Endothelial cell of umbilical vein (primary cell): ENCODE measurements around the gene MSRB2.

Experiments used
- POLR2A ChIP-seq: IDR thresholded peaks from 2 replicates; pipeline ENCODE4 v1.6.1; 2012; ENCODE audit warnings: low read depth, mild to moderate bottlenecking, control low read depth, low read length
- POLR2AphosphoS5 ChIP-seq: IDR thresholded peaks from 2 replicates; pipeline ENCODE4 v1.6.1; 2012; ENCODE audit warnings: low read depth, mild to moderate bottlenecking, control low read depth, low read length, moderate library complexity; ENCODE audit not compliant: insufficient read depth
- TF ChIP-seq, protein P1 (sequence below), 2 donors: IDR thresholded peaks; 1 replicate in 1 of 2; 2 replicates in 1 of 2; pipeline ENCODE4 v1.5.1; 2011; ENCODE audit warnings: low read length in 2 of 2, mild to moderate bottlenecking in 2 of 2, moderate library complexity in 2 of 2, control low read depth in 1 of 2, inconsistent platforms in 1 of 2, low read depth in 1 of 2; ENCODE audit not compliant: insufficient read depth in 1 of 2; ENCODE audit errors: extremely low read depth in 1 of 2
- TF ChIP-seq, protein P2 (sequence below): IDR thresholded peaks from 2 replicates; pipeline ENCODE4 v1.6.1; 2011; ENCODE audit not compliant: insufficient read depth, insufficient read length

DNA sequence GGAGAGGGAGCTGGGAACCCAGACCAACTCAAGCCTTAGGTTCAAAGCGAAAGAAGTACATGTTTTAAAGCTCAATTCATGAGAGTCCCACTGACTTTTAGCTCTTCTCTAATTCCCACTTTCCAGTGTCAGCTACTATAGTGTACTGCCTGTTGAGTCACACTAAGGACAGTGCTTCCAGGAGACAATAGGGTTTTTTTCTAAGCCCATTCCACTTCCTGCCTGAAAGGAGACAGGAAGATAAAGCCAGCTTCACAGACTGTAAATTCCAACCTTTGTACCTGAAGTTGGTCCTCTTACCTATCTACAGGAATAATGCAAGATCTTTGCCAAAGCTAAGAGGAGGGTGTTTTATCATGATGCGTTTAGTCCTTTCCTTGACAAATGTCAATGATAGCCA is 4.4 kb downstream of the MSRB2 start:
- TF ChIP-seq, protein P1, sequence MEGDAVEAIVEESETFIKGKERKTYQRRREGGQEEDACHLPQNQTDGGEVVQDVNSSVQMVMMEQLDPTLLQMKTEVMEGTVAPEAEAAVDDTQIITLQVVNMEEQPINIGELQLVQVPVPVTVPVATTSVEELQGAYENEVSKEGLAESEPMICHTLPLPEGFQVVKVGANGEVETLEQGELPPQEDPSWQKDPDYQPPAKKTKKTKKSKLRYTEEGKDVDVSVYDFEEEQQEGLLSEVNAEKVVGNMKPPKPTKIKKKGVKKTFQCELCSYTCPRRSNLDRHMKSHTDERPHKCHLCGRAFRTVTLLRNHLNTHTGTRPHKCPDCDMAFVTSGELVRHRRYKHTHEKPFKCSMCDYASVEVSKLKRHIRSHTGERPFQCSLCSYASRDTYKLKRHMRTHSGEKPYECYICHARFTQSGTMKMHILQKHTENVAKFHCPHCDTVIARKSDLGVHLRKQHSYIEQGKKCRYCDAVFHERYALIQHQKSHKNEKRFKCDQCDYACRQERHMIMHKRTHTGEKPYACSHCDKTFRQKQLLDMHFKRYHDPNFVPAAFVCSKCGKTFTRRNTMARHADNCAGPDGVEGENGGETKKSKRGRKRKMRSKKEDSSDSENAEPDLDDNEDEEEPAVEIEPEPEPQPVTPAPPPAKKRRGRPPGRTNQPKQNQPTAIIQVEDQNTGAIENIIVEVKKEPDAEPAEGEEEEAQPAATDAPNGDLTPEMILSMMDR (IDR thresholded peaks at IDR 0.05; ENCODE audit: extremely low read depth in 1 of 2, insufficient read depth in 1 of 2, low read depth in 1 of 2, low read length in 2 of 2): no peak
- TF ChIP-seq, protein P2, sequence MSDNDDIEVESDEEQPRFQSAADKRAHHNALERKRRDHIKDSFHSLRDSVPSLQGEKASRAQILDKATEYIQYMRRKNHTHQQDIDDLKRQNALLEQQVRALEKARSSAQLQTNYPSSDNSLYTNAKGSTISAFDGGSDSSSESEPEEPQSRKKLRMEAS: no peak
- TF ChIP-seq POLR2A (no peak), POLR2AphosphoS5 (no peak)
